GM19025 (cell line): ENCODE results near the gene OTOR.

Experiments used
- ATAC-seq: cut with Tn5 transposase; IDR thresholded peaks from one replicate; pipeline ENCODE4 v1.9.1; 2021; ENCODE audit warnings: mild to moderate bottlenecking, low read depth, moderate library complexity; ENCODE audit not compliant: unreplicated experiment

The OTOR gene

GRCh38 chr20:16747291-16747811 lies 807 bp upstream of the OTOR start:
- ATAC-seq, result no peak

- ATAC-seq, result no peak
Measured at GRCh38 chr20:16749573-16749972, 1.4 kb downstream of the OTOR start.

- ATAC-seq, result no peak
Measured at GRCh38 chr20:16752082-16752481, 3.9 kb downstream of the OTOR start.

GRCh38 chr20:16752901-16753300 lies 4.7 kb downstream of the OTOR start:
- no peak for ATAC-seq

GRCh38 chr20:16758454-16759180 lies 10.5 kb downstream of the OTOR start:
- no peak for ATAC-seq

GRCh38 chr20:16759181-16759563 lies 11.0 kb downstream of the OTOR start:
- no peak for ATAC-seq

- no peak for ATAC-seq
Measured at GRCh38 chr20:16760431-16761304, 12.5 kb downstream of the OTOR start.

GRCh38 chr20:16761305-16761829 lies 13.2 kb downstream of the OTOR start:
- no peak for ATAC-seq

GRCh38 chr20:16764560-16764959 lies 16.4 kb downstream of the OTOR start:
- ATAC-seq, result no peak

- ATAC-seq, result no peak
Measured at GRCh38 chr20:16771213-16771612, 23.1 kb downstream of the OTOR start.

- ATAC-seq, result no peak
Measured at GRCh38 chr20:16775961-16776360, 27.8 kb downstream of the OTOR start.

- no peak for ATAC-seq
Measured at GRCh38 chr20:16777126-16777525, 29.0 kb downstream of the OTOR start.

- no peak for ATAC-seq
Measured at GRCh38 chr20:16778159-16778558, 30.0 kb downstream of the OTOR start.

- no peak for ATAC-seq
Measured at GRCh38 chr20:16781496-16781895, 33.3 kb downstream of the OTOR start.

GRCh38 chr20:16785226-16785625 lies 37.1 kb downstream of the OTOR start:
- no peak for ATAC-seq
